Measurements from ENCODE around the gene DSCAML1.

Gene DSCAML1

DNA sequence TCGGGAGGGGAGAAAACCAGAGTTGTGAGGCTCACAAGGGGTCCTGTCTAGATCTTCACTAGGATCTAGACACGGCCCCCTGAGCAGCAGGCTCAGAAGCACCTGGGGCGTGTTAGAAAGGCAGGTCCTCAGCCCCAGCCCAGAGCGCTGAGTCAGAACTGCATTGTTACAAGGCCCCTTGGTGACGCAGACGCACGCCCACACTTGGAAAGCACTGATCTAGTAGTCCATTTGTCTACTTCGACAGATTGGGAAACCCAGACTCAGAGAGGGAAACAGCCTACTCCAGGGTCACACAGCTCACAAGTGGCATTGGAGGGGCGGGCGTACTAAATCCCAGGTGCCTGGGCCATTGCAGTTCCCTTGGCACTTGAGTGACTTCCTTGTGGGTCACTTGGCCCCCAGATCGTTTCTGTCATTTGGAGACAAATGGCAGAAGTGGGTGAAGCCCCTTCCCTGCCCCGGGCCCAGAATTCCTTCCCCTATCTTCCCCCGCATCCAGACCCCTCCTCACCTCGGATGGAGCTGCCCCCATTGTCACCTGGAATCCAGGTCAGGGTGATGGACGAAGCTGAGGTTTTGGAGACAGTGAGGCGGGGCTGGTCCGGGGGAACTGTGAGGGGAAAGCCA is 358.5 kb downstream of the DSCAML1 start:
- FAIRE-seq, result no peak

DNA sequence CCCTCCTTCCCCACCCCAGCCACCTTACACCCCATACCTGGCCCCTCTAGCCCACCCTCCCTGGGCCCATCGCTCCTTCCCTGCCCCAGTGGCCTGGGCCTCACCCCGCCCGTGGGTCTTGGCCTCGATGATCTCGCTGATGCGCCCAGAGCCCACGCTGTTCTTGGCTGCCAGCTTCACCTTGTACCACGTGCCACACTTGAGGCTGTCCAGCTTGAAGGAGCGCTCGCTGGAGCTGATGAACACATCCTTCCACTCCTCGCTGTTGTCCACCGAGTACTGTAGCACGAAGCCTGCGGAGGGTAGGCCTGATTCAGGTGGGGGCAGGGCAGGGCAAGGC is 359.3 kb downstream of the DSCAML1 start:
- FAIRE-seq, result no peak

DNA sequence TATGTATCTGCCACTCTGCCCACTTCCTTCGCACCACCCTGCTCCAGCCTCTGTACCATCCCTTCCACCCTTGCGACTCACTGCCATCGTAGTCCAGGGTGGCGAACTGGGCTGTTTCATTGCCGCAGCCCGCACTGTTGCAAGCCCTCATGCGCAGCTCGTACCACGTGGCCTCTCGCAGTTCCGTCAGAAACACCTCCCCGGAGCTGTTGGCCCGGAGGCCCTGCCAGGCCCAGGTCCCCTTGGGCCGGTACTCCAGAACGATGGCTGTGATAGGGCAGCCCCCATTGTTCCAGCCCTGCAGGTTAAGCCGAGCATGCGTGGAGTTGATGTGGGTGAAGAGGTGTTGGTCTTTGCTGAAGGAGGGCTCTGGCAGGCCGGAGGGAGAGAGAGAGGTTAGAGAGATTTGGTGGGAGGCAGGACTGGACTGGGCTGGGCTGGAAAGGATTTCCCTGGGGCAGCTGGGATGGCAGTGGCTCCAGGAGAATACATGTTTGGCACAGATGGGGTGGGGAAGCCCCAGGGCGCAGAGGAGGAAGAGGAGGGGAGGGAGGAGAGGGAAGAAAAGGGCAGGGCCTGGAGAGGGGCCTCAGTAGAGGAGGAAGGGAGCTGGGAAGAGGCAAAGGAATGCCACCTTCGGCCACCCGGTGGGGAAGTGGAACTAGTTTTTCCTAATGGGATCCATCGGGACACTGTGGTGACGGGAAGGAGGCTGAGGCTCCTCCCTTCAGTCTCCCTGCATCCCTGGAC is 359.8 kb downstream of the DSCAML1 start:
- no peak for FAIRE-seq

DNA sequence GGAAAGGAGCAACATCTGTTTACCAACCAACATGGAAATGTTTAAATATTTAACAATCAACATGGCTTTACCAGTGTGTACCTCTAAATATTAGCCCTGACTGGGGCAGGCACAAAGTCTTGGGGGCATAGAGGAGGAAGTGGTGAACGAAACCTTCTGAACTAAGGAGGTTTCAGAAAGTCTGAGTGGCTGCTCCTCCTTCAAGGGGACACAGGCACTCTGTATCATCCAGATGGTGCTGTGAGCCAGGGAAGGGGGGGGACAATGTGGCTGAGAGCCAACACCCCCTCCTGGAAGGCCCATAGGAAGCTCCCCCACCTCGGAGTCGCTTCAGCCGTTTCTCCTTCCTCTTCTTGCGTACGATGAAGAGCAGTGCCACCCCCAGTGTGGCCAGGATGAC is 361.7 kb downstream of the DSCAML1 start:
- FAIRE-seq, result no peak

DNA sequence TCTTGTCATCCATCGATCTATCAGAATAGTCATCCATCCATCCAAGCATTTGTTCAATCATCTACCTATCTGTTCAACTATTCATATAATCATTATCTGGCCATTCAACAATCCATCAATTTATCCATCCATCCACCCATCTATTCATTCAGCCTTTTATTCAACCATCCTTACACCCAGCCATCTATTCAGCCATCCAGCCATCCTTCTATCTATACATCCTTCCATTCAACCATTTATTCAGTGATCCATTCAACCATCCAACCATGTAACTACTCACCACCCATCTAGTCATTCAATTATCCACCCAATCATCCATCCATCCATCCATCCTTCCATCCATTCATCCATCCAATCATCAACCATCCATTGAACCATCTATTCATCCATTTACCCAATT is 362.5 kb downstream of the DSCAML1 start:
- FAIRE-seq, result no peak

DNA sequence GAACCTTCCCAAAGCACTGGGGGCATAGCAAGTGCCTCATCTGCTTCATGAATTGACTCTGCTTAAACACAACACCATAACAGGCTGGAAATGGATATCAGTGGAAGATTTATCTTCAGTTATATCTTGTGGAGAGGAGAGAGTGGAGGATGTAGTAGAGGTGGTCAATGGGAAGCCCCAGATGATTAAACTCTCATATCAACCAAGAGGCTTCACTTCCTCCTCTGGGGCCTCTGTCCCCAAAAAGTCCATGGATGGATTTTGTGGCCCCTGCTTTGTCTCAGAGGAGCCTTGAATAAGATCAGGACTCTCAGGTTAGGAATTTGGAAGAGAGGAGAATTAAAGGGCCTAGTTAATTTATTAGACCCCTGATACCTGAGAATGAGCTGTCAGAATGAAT is 363.3 kb downstream of the DSCAML1 start:
- no peak for FAIRE-seq

DNA sequence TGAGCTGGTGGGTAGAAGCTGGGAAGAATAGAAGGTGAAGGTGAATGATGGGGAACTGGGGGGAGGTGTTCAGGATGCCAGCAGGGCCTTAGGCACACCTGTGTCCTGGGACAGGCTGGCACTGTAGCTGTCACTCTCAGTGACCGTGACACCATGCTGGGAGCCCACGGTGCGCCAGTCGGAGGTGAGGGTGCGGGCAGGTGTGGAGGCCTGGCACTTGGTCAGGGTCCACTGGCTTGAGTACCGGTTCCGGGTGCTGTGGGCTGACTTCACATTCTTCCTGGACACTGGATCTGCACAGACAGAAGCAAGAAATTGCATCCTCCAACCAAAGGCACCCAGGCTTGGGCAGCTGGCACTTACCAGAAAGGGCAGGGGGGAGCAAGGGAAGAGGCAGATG is 365.6 kb downstream of the DSCAML1 start:
- FAIRE-seq, result no peak

DNA sequence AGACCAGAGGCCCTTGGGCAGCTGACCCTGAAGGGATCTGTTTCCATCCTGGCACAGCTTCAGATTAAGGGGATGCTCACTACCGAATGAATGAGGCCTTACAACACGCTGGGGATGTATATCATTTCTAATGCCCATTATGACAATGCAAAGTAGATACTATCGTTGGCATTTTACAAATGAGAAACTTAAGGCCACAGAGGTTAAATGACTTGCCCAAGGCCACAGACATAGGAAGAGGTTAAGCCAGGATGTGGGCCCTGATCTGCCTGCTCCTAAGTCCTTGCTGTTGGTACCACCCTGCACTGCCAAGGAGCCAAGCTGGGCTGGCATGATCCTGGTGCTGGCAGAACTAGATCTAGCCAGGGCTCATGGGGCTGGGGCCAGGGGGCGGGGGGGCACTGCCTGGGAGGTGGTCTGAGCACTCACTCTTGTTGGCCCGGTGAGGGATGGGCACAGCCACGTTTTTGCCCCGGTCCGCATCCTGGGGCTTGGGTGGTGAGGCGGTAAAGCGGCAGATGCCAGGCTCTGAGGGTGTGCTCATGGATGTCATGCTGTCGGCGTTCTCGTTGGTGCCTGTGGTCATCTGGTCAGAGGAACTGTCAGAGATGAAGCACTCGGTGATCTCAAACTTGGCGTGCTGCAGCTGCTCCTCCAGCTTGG is 366.6 kb downstream of the DSCAML1 start:
- no peak for FAIRE-seq

DNA sequence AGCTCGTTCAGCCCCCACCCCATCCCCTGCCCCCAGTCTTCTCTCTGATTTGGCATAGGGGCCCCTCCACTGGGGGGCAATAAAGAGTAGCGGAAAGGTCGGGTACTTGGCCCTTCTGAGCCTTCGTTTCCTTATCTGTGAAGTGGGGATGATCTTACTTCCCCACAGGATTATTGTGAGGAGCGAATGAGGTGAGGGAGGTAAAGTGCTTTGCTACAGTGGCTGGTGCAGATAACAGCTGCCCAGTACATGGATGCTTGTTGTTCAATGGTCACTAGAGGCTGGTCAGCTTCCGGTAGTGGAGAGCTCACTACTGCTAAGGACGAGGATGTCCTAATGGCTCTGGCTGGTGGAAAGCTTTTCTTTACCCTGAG is 368.2 kb downstream of the DSCAML1 start:
- FAIRE-seq, result no peak

DNA sequence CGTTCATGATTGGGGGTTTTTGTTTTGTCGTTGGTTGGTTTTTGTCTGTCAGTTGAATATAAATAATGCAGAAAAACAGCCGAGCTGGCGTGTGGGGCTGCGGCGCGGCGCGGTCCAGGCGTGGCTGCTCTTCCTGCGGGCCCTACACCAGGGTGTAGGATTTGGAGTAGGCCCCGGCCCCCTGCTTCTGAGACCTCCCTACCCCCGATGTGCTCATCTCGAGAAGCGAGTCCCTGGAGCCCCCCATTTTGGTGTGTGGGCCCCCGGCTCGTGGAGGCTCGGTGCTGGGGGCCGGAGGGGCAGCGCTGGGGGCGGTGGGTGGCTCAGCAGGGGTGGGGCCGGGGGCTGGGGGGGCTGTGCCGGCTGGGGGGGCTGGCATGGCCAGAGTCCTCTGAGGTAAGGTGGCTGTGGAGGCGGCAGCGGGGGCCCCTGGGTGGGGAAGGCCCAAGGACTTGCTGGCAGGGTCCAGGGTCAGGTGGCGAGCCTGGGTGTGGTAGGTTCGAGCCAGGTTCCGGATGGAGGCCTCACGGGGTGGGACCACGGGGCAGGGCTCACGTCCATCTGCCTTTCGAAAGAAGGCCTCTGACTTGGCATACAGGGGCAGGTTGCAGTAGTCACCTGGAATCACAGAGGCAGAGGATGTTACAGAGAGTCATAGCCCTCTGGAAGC is 368.7 kb downstream of the DSCAML1 start:
- no peak for FAIRE-seq

DNA sequence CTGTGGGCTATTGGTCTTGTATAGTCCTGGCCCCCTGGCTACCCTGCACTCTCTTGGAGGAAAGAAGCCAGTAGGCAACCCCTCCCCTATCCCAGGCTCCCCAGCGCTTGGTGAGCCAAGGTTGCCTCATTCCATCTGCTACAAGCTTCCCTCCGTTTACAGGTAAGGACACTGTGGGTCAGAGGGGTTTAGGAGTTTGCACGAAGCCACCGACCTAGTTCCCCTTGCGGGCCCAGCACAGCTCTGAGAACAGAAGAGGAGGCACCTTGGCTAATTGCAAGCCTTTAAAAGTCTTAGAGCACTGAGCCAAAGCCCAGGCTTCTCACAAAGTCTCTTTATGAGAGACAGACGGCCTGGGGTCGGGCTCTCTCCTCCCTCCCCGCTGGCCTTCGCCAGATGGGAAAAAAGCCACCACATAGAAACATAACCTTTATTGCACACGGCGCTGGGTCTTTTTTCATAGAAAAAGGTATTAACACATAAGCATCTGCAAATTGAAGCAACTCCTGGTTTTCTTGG is 369.6 kb downstream of the DSCAML1 start:
- FAIRE-seq, result no peak

DNA sequence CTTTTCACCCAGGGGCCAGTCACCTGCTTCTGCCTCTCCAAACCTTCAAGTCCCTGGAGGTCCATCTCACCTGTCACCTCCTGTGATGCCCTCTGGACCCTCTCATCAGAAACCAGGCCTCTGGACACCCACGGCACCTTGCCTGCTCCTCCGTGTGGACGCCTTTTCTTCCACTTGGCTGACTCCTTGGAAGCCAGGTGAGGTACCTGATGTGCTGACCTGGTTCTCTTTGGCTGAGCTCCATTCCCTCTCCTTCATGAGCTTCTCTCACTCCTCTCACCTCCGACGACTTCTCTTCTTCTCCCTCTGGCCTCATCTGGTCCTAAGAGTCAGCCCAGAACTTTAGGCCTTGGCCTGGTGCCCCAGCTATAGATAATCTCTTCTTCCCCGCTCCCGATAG is 370.1 kb downstream of the DSCAML1 start:
- FAIRE-seq, result no peak

DNA sequence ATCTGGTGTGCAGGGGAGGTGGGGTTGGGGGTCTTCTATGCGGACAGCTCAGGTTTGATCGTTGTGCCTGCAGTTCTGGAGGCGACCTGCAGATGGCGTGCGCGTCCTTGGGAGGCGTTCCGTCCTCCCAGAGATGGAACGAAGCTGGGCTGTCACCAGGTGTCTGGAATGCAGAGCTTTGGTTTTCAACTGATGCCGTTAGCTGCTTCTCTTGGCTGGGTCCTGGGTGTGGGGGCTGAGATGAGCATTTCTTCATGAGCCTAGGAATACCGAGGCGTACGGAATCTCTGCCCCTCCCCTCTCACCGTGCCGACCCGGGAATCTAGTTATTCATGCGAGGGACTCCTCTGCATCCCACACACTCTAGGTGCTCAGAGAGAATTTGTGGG is 370.7 kb downstream of the DSCAML1 start:
- FAIRE-seq, result no peak

DNA sequence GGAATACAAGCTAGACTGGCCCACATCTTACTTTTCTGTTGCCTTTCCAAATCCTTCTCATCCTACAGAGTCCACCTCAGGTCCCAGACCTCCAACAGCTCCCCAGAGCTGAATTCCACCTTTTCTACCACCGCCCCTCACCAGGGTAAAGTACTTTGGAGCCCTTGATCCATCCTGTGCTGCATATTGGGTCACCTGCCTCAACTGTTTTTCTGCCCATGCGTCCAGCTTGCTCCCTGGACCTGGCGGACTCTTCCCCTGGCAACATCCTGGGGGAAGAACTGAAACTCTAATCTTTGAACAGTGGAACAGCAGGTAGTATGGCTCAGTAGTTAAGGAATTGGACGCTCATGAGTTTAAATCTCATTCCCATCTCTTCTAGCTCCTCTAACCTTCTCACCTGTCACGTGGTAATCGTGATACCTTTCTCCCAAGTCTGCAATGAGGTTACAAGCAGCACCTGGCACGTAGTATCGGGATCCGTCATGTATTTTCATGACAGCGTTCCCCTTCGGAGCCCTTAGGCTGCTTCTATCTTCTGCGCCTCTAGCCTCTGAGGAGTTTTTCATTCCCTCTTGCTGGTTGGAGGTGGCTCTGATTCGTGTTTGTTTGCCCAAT is 371.2 kb downstream of the DSCAML1 start:
- FAIRE-seq, result no peak

DNA sequence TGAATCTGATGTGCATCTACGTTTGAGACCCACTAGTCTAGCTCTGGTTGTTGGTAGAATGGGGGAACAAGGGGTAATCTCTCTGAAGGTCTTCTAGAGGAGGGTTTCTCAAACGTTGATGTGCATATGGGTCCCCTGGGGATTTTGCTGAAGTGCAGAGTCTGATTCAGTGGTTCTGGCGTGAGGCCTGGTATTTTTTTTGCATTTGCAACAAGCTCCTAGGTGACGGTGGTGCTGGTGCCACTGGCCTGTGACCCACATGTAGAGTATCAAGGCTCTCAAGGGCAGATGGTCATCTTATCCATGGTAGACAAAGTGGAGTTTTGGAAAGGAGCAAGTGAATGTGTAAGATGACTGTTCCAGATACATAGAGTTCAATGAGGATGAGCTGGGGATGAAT is 372.2 kb downstream of the DSCAML1 start:
- no peak for FAIRE-seq

DNA sequence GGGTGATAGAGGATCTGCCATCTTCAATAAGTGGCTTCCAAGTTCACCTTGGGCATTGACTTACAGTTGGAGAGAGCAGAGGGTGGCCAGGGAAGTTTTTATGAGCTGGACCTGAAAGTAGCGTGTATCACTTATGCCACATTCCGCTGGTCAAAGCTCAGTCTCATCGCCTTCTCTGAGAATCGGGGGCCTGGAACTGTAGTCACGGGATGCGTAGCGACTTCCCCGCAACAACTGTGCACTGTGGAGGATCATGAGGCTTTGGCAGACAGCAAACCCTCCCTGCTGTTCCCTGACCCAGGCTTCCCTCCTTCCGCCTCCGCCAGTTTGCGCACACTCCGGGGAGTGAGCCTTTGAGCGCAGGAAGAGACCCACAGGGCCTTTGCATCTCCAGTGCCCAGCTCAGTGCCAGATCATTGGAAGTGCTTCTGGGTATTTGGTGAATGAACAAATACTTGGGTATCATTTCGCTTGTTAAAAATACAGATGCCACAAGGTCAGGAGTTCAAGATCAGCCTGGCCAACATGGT is 373.9 kb downstream of the DSCAML1 start:
- no peak for FAIRE-seq

DNA sequence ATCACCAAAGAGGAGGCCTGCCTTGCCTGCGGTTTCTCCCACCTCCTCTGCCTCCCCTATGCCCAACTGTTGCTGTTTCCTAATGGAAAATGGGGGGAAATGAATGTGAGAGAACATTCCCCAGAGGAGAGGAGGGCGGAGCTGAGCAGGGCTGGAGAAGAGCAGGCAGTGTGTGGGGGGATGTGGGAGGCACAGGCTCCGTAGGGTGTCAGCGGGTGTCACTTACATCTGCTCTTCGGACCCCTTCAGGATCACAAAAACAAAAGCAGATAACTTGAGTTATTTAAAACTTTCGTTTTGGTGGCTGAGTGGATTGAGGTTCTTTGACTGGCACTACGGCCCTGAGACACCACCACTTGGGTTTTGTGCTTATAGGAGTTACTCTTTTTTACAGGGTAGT is 375.5 kb downstream of the DSCAML1 start:
- FAIRE-seq, result no peak

DNA sequence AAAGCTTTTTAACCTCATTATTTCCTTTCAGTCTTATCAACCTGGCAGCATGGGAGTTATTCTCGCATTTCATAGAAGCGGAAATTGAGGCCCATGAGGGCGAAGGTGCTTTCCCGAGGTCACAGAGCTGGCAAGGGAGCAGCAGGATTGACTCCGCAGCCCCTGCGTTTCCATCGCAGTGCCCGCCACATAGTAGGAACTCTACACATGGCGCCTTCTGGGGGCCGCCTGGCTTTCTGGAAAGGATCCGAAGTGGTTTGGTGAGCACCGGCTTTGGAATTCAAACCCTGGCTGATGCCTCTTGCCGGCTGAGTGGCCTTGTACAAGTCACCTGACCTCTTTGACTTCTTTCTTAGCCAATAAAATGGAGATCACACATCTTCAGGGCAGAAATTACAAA is 376.0 kb downstream of the DSCAML1 start:
- no peak for FAIRE-seq

DNA sequence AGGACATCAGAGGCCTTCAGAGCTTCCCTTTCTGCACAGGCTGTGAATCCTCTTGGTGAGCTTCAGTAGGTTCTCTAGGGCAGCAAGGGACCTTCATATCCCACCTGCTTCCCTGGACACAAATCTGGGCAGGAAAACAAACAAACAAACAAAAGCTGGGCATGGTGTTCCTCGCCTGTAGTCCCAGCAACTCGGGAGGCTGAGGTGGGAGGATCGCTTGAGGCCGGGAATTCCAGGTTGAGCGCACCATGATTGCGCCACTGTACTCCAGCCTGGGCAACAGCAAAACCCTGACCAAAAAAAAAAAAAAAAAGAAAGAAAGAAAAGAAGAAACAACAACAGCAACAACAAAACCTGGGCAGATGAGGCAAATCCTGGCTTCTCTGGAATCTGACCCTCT is 376.4 kb downstream of the DSCAML1 start:
- FAIRE-seq, result no peak

DNA sequence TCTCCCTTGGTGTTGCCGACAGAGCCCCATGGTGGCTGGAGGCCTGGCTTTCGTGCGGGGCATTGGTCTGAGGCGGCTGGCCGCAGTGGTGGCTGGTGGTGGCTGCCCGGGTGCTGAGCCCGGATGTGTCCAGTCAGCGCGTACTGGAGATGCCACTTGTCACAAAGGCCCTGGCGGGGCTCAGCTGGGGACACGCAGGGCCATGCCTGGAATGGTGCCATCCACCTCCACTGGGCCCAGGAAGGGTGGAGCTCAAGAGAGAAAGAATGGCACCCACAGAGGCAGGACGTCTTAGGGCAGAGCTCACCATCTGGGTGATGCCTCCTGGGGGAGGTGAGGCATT is 376.9 kb downstream of the DSCAML1 start:
- no peak for FAIRE-seq

DNA sequence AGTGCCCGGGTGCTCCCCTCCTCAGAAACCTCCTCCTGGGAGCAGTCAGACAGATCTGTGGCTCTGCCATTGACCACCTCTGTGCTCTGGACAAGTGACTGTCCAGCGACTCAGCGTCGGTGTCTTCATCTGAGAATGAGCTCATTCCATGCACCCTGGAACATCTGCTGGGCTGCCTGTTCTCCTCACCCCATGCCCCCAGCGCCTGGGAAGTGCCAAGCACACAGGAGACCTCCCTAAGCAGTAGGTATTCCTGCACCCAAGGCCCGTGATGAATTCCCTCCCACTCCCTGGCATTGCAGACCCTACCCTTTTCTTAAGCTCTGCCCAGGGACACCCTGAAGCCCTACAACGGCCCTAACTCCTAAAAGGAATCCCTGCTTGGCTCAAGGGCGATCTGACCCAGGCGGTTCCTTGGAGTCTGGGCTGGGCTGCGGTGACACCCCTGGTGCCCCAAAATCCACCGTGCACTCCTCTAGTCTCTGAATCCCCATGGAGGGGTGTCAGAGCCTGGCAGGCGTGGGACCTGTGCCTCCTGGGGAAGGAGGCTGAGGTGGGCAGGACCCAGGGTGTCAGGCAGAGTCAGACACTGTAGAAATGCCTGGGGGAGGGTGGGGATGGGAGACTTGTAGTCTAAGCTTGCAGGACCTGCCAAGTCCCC is 377.4 kb downstream of the DSCAML1 start:
- no peak for FAIRE-seq

DNA sequence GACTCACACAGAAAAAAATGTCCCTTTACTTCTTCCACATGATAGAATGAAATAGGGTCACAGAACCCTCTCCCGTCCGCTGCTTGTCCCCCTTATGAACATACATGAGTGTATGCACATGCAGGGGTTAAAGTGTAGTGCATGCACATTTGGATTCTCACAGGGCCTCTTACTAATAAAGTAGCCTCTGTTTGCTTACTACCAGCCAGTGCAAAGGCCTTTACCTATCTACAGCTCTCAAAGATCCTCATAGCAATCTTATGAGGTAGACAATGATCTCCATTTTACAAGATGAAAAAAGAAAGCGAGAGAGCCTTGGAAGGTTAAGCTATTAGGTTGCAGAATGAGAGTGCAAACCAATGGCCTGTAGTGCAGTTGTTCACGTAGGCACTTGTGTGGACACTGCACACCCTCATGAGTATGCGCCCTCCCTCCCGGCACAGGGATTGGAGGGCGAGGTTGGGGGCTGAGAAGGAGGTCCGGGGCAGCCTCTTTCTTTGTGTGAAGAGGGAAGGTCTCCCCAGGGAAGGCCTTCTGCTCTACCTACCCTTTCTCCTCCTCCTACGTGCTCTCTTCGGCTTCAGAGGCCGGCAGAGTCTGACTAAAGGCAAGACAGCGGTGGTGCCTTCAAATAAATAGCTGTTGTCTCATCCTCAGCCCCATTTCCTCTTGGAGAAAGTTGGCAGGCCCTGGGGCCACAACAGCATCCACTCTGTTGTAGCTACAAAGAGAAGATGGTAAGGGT is 378.1 kb downstream of the DSCAML1 start:
- FAIRE-seq, result no peak

Data from colon (tissue), 2 donors.